ENCODE data around the gene STX1B.
"Not testable (repeated sequence)": the region's sequence is repeated elsewhere in the genome, so short reads cannot be mapped to it uniquely, and the experiment has no call there.

Gene STX1B

DNA sequence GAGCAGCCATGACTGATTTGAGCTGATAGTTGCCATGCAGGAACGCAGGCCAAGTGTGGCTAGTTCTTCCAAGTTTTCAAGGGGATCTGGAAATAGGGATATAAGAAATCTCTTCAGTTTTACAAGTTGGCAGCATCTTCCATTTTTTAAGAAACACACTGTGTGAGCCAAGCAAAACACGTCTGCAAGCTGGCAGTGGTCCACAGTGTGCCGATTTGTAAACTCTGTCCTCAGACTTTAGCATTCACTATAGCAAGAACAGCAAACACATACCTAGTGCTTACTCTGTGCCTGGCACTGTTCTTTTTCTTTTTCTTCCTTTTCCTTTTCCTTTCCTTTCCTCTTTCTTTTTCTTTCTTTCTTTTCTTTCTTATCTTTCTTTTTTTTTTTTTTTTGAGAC is 58.7 kb downstream of the STX1B start:
- no peak for DNase-seq (ENCODE audit: low read depth in 2 of 2)

DNA sequence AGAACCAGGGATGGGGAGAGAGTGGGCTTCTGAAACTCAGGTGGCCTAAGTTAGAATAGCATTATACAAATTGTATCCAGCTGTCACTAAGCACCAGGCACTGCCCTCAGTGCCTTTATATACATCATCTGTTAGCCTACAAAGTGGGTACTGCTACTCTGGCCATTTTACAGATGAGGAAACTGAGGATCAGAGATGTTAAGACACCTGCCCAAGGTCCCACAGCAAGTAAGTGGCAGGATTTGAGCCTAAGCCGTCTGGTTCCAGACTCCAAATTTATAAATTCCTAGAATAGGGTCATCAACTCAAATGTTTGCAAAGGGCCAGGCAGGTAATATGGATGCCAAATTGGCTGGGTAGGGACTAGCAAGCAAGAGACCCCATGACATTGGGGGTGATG is 59.2 kb downstream of the STX1B start:
- DNase-seq (ENCODE audit: low read depth in 2 of 2): no peak

DNA sequence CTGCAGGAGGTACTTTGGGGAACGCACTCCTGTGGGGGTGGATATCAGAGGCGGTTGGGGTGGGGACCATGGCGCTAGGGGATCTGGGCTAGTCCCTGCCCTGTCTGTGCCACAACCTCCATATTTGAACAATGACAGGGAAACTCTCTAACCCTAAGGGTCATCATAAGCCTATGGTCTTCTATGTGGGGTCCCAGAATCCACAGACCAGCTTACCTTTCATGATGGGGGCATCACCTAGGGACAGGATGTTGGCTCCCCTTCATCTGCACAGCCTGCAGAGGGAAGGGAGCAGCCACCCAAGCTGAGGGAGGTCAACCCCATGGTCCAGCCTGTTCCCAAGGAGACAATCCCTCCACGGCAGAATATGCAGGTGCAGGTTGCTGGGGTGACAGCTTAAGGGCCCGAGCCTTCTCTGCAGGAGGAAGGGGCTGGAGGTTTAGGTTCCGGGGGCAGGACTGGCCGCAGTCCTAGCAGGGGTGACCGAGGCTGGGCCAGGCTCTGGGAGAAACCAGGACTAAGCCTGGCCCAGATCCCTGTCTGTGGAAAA is 59.8 kb downstream of the STX1B start:
- DNase-seq (ENCODE audit: low read depth in 2 of 2): no peak

DNA sequence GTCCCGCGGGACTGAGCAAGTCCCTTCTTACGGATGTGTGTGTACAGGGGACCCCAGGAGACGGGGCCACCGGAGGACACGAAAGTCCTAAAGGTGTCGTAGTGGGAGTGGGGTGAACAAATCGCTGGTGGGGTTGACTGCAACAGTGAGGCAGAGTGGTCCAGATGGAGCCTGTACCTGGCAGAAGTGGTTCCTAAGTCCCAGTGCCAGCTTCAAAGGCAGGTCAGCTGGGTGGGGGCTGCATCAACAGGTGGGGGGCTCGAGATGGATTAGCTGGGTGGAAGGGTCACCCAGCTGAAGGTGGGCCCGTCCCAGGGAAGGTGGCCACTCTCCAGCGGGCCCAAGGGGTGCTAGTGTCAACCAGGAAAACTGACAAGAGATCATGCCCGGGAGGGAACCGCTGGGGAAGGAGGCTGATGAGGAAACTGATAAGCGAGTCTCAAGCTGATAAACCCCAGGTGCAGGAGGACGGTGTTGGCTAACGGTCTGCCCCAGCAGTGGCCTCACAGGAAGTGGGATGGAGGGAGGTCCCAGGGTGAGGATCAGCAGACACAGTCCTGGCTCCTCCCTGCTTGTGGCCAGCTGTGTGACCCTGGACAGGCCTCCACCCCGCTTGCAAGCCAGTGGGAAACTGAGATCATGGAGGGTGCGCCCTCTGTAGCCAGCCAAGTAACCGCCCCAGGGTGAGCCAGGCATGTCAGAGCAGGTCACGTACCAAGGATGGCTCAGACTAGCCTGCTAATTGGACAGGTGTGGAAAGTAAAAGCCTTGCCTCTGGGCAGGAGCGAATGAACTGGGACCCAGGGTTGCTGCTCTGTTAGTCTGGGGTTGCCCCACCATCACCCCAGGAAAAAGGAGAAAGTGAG is 60.6 kb downstream of the STX1B start:
- no peak for DNase-seq (ENCODE audit: low read depth in 2 of 2)

DNA sequence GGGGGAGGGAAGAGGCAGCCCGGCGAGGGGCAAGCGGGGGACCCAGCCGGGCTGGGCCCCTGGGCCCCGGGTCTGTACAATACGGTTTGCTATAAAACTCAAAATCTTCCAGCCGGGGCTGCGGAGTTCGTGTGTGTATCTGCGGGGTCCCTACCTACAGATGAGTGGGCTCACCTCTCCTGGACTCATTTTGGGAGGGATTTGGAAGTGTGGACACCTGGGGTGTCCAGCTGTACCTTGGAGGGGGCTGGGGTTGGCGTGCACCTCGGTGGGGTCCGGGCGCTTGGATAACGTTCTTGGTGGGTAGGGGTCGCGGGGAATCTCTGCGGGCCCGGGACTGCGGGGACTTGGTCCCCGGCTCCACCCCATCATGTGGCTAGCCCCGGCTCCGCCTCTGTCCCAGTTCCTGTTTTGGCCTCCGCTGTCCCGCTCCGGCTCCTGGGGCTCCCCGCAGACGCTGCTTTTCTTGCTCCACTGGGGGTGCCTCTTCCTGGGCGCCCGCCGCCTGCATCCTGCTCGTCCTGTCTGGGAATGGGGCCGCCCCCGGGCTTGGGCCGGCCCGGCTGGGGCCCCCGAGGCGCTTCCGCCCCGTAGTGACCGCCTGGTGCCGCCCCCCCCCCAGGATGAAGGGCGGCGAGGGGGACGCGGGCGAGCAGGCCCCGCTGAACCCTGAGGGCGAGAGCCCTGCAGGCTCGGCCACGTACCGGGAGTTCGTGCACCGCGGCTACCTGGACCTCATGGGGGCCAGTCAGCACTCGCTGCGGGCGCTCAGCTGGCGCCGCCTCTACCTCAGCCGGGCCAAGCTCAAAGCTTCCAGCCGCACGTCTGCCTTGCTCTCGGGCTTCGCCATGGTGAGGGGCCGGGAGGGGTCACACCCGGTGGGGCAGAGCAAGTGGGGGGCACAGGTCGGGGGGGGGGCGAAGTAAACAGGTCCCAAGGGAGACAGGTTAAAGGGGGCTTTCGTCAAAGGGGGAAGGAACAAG is 61.5 kb downstream of the STX1B start, which contains the start of gene ORAI3:
TSS of gene ORAI3 (plus strand) at position 402 of the 983 bp plus-strand sequence. CDS start at position 624, 222 bp downstream.
- DNase-seq (ENCODE audit: low read depth in 2 of 2): no peak

DNA sequence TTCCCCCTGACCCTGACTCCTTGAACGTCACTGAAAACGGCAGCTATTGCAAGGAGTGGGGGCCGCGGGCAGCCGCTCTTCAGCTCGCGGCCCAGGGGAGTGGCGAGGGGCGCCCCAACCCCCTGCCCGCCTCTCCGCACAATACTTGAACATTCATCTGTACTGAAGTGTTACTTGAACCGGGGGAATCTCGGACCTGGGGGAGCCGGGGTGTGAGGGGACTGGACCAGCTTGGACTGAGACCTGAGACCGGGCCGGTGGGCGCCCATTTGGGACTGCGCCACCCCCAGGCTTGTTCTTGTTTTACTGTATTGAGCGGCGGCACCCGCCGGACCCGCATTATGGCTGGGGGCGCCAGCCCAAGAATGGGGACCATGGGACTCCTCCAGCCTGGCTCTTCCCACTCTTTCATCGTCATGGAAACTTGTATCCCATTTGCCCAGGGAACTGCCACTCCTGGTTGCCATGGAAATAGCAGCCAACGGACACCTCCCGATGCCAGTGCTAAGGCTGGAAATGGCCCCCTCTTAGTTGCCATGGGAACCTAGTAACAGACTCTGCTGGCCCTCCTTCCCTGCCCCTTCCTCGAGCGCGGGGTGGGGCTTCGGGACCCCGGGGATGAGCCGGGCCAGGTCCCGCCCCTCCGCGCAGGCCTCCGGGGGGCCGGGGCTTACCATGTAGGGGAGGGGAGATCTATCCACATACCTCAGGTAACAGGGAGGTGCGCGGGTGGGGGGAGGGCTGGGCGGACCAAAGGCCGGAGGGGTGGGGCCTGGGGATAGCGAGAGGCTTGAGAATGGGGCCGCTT is 62.4 kb downstream of the STX1B start:
- no peak for DNase-seq (ENCODE audit: low read depth in 2 of 2)

DNA sequence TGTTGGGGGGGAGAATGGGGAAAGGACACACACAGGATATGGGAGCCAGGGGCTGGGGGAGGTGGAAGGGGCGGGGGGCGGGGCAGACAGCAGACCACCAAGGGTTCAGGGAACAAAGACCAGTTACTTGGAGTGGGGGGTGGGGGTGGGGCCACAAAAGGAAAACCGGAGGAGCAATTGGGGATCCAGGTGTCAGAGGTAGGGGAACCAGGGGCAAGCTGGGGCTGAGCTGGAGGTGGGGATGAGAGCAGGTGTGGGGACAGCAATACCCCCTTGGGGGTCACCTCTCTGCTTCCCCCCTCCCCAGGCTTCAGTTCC is 62.9 kb downstream of the STX1B start:
- DNase-seq (ENCODE audit: low read depth in 2 of 2): no peak

DNA sequence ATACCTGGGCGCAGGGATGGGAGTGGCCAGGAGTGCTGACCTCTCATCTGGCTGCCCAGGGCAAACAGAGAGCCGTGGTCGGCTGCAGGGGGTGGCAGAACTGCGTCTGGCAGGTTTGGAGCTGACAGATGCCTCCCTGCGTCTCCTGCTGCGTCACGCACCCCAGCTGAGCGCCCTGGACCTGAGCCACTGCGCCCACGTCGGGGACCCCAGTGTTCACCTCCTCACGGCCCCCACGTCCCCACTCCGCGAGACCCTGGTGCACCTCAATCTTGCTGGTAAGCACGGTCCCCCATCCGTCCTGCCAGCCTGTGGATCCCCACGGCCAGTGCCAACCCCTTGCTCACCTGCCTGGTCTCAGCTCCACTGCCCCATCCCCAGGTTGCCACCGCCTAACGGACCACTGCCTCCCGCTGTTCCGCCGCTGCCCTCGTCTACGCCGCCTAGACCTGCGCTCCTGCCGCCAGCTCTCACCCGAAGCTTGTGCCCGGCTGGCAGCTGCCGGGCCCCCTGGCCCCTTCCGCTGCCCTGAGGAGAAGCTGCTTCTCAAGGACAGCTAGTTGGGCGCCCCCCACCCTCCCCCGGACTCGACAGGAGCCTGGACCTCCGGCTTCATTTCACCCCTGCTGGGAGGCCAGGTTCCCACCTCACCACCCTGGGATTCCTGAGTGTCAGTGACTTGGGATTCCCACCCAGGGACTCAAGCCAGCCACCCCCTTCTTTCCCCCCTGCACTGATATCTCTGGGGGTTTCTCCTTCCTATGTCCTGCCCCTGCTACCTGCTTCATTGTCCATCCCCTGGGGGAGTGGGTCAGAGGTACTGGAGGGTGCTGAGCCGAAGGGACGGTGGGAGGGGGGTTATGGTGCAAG is 63.5 kb downstream of the STX1B start:
- no peak for DNase-seq (ENCODE audit: low read depth in 2 of 2)

DNA sequence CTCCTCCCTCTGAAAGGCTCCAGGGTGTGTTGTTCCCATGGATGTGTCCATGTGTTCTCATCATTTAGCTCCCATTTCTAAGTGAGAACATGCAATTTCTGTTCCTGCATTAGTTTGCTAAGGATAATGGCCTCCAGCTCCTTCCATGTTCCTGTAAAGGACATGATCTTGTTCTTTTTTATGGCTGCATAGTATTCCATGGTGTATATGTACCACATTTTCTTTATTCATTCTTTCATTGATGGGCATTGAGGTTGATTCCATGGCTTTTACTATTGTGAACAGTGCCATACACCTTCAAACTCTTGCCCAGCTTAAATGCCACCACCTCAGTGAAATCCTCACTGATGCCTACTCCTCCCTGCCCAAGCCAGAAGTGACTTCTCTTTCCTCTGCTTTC is 66.1 kb downstream of the STX1B start:
- DNase-seq (ENCODE audit: low read depth in 2 of 2): no peak

DNA sequence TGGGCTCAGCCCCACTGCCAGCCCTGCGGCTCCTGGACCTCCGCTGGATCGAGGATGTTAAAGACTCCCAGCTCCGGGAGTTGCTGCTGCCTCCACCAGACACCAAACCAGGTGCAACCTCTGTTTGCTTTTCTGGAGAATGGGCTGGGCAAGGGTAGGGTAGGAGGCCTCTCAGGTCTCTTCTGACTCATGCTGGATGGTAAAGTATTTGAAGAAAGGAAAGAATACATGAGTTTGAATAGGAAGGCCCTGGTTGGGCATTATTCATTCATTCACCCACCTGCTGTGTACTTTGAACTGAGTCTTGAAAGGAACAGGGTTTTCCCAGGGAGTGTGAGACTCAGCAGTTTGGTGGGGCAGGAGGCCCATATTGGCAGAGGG is 68.0 kb downstream of the STX1B start:
- DNase-seq (ENCODE audit: low read depth in 2 of 2): no peak

DNA sequence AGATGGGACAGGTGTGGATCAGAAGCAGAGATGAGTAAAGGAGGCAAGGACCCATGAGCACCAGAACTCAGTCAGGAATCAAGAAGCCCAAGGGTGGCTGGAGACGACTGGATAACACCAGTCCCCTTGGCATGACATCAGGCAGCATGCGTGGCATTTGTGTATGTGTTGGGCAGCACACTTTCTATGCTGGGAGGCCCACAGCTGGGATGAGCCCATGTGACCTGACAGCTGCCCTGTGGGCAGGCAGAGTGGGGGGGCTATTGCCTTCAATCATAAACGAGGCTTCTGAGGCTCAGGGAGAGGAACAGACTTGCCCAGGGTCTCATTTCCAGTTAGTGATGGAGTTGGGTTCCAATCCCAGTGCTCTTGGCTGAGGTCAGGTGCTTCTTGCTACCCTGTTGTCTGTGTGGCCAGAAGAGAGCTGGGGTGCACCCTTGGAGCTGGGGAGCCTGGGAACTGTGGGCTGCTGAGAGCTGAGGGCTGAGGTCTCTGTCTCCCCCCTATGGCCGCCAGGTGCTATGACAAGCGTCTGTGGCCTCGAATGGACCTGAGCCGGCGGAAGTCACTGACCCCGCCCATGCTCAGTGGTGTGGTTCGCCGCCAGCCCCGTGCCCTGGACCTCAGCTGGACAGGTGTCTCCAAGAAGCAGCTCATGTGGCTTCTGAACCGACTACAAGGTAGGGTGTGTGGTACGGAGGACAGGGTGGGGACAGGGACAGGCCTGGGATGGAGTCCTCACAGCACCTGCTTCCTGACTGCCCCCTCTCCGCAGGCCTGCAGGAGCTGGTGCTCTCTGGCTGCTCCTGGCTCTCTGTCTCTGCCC is 68.6 kb downstream of the STX1B start:
- no peak for DNase-seq (ENCODE audit: low read depth in 2 of 2)

DNA sequence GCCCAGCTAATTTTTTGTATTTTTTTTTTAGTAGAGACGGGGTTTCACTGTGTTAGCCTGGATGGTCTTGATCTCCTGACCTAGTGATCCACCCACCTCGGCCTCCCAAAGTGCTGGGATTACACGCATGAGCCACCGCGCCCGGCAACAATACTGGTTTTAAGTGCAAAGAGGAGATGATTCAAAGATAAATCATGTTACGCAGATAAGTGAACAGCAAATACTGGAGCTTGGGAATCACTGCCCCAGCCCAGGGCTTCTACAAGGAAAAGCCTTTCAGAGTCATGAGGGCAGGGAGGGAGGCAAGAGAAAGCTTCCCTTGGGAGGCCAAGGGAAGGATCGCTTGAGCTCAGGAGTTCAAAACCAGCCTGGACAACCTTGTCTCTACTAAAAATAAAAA is 70.9 kb downstream of the STX1B start:
- DNase-seq (ENCODE audit: low read depth in 2 of 2): not testable (repeated sequence)
